GM18868 (cell line): ENCODE results near the gene STAM.

ENCODE experiments used
- ATAC-seq: cut with Tn5 transposase; IDR thresholded peaks from one replicate; pipeline ENCODE4 v1.9.1; 2021; ENCODE audit warnings: mild to moderate bottlenecking, moderate library complexity; ENCODE audit not compliant: unreplicated experiment

Gene STAM

DNA sequence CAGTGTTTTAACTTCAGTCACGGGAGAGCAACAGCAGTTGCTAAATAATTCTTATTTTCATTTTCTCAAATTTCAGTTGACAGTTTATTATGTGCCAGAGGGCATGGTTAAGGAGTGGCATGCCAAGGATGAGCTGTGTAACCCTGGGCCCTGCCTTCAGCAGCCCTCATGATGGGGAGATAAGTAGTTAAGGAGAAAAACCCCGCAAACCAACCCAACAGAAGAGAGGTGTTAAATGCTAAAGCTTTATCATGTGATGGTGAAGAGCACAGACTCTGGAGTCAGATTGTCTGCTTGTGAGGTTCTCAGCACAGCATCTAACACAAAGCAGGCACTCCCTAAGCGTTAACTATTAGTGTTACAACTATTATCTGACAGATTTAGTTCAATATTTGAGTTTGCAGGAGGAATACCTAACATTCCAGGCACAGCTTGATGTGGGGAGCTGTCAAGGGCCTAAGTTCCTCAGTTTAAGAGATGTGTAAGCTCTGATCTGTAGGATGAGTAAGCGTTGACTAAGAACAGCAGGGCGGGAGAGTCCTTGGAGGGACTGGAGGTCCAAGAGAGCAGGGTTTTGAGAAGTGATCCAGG, 29.6 kb downstream of the STAM start:
- ATAC-seq = no peak

DNA sequence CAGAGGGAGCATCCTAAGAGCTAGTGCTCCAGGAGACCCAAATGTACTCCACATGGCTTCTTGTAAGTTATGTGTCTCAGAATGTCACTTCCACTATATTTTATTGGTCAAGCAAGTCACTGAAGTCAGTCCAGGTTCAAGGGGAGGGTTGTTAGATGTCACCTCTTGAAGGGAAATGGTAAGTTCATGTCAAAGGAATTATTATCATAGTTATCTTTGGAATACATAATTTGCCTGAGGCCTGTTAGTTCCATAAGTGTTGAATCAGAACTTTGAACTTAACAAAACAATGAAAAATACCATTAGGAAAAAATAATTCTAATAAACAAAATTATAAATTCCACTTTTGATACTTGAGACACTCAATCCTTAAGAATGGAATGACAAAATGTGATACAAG, 30.6 kb downstream of the STAM start:
- no peak for ATAC-seq

DNA sequence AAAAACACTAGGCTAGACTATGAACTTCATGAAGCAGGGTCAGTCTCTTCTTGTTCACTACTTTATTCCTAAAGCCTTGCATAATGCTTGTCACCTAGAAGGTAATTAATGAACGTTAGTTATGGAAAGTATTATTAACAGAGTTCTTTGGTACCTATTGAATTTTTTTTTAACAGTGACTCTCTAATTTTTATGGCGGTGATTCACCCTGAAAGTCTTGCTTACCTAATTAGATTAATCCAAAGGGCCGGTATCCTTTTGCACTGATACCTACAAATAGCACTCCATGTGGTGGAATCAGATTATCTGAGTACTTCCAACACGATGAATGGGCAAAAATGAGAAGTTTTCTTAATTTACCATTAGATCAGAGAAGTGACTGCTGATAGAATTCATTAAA, 31.7 kb downstream of the STAM start:
- ATAC-seq = no peak

DNA sequence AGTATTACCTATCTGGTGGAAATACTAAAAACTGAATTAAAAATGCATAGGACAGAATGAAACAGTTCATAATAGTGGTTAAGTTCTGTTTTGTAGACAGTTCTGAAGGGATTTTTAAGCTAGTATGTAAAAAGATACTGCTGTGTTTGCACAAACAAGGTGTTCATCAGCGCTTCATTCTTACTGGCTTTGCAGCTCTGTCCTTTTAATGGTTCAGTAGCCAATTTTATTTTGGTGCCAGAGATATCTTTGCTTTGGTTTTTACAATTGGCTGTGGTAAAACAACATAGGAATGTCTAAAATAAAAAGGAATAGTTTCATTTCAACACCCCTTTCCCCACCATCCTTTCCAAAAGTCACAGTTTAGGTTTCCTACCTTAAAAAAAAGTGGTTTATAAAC, 33.0 kb downstream of the STAM start:
- ATAC-seq = no peak

DNA sequence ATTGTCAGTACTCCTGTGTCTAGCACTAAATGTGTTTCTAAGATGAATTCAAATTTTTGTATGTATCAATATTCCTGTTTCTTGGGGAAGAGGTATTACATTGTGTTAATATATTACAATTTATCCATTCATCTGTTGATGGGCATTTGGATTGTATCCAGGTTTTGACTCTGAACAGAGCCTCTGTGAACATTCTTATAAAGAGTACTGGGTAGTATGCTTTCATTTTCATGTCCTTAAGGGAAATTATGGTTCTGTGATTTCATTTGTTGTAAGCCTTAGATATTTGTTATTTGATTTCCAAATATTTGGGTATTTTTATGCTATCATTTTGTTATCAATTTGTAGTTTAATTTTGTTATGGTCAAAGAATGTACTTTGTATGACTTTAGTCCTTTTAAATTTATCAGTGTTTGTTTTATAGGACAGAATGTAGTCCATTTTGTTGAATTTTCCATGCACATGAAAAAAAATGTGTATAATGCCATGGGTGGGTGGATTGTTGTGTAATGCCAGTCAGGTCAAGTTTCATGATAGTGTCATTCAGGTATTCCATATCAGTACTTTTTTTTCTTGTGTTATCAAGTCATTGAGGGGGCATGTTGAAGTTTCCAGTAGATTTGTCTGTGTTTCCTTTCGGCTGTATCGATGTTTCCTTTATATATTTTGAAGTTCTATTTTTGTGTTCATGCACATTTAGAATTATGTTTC, 38.4 kb downstream of the STAM start:
- ATAC-seq = no peak

DNA sequence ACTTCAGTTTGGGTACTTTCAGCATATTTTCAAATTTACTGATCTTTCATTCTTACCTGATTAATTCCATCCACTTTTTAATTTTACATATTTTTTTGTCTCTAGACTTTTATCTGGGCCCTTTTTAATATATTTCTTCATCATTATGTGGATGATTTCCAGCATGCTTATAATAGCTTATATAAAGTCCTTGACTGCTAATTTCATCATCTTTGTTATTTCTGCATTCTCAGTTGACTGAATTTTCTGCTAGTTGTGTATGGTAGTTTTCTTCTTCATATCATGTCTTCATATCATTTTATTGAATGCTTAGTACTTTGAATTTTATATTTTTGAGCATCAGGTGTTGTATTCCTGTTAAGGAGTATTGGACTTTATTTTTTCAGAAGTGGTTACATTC, 39.6 kb downstream of the STAM start:
- no peak for ATAC-seq

DNA sequence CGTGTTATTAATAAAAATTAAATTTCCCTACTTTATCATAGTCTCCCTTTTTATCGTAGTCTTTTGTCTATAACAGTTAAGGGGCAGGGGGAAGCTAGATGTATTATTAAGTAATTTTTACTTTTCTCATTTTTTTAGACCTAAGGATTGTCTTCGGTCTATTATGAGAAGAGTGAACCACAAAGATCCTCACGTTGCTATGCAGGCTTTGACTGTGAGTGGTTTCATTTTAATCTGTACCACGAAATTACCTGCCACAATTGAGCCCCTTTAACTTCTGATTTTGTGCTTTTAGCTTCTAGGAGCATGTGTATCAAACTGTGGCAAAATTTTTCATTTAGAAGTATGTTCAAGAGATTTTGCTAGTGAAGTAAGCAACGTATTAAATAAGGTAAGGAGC, 40.6 kb downstream of the STAM start:
- peak; percentile 74 for ATAC-seq

DNA sequence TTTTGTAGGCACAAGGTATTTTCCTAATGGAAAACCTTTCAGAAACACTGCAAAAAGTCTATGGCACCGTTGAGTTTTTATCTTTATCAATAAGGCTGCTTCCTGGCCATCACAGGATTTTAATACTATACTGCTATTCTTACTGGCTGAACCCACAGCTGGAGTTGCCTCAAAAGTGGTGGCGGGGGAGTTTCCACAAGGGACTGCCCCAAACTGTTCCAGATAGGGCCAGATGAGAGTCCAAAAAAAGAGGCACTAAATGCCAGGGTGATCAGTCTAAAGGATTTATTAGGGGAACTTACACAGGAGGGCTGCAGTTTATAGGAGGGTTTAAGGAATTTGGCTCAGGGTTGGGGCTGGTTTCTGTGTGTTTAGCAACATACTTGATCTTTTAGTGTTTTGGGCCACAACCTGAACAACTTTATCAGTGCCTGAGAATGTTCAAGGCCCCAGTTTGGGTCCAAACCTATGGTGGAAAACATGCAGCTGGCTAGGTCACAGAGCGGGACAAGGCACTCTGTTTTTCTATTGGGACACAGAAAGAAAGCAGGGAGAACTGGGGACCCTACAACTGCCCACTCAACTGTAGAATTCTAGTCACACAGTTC, 41.4 kb downstream of the STAM start:
- peak; percentile 78 for ATAC-seq

DNA sequence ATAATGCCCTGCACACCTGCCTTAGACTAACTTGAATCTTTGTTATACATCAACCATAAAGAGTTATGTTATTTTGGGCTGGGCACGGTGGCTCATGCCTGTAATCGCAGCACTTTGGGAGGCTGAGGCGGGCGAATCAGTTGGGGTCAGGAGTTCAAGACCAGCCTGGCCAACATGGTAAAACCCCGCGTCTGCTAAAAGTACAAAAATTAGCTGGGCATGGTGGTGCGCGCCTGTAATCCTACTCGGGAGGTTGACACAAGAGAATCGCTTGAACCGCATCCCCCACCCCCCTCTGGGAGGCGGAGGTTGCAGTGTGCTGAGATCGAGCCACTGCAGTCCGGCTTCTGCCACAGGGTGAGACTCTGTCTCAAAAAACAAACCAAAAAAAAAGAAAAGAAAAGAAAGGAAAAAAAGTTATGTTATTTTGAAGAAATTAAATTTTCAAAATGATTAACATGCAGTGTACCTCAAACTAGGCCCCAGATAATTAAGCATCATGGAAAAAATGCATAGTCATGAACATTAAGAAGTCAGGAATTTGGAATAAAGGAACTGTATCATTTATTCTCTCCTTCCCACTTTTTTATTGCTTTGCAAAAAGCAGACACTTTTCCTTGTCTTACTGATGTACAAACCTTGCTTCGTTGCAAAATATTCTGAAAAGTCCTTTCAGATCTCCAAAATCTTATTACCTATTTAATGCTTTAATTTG, 43.3 kb downstream of the STAM start:
- no peak for ATAC-seq

DNA sequence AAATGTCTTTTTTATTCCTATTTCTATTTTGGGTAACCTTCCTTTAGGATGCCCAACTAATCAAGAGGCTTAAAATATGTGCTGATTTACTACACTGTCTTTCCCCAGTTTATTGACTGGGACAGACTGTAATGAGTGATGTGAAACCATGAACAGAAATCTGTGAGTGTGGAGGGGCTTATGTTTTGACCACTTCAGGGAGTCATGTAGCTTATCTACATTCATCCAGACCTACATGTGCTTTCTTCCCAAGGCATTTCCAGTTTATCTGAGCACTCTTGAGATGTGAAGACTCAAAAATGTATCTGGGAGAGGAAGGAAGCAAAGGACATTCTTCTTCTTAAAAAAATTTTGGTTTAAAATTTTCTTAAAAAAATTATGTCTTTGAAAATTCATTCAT, 45.2 kb downstream of the STAM start:
- no peak for ATAC-seq

DNA sequence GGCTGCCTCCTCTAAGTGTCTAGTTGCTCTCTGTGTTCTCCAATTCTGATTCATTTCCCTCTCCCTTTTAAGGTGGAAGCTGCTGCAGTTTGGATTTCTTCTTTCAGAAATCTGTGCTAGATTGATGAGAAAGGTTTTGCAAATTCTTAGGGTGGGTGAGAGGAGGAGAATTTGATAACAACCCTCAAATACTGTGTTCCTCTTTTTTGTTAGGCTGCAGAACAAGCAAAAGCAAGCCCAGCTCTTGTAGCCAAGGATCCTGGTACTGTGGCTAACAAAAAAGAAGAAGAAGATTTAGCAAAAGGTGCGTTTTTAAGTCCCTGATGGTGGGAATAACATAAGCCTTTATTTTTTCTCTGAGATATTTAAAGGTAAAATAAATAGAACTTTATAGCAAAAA, 49.1 kb downstream of the STAM start:
- no peak for ATAC-seq

DNA sequence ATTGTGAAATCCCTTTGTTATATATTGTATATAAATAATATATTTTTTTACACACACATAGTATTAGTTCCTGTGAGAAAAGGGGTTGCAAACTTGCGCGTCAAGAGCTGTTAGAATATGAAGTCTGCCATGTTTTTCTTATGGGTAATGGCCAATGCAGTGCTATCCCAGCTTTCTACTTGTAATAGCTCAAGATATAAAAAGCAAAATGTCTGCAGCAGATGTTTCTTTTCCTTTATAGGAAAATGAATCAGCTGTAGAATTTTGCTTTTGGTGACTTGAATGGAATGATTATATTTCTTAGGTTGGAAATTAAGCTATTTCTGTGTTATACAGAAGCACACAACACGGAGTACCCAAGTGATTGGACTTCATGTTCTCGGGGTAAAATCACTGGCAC, 54.7 kb downstream of the STAM start:
- ATAC-seq = no peak

DNA sequence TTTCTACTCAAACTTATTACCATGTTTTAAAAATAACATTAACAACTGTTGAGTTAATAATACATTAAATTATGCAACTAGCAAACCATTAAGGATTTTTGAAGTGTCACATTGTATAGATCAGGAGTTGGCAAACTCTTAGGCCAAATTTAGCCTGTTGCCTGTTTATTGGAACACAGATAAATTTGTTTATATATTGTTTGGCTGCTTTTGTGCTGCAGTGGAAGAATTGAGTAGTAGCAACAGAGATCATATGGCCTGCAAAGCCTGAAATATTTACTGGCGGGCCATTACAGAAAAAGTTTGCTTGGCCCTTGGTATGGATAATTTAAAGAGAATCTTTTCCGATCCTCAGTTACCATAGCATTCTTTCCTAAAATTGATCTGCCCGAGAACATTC, 57.4 kb downstream of the STAM start:
- ATAC-seq = no peak

DNA sequence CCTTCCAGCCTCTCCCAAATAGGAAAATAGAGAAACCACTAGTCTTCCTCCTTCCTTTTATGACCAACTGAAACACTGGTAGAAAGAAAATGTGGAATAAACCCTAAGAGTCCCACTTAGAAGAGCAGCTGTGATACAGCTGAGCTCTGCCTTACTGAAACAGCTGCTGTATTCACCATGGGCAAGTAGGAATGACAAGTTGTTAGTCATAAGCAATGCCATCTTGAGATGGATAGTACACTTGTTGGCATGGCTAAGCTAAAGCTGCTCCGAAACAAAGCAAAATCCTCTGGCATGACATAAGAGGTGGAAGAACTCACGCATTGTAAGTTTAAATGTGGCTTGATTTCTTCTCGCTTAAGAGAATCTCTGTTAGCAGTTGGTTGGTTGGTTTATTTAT, 59.8 kb downstream of the STAM start:
- no peak for ATAC-seq

DNA sequence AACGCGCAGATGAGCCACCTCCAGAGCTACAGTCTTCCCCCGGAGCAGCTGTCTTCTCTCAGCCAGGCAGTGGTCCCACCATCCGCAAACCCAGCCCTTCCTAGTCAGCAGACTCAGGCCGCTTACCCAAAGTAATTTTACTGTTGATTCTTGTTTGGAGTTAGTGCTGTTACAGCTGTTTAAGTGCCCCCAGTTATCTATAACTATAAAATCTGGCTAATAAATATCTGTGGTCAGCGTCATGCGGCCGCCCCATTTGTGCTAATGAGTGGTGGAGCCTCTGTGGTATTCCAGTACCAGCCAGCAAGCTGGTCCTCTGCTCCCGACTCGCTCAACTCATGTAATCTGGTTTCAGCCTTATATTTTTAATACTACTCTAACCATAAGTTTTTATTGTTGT, 64.9 kb downstream of the STAM start:
- ATAC-seq = no peak

DNA sequence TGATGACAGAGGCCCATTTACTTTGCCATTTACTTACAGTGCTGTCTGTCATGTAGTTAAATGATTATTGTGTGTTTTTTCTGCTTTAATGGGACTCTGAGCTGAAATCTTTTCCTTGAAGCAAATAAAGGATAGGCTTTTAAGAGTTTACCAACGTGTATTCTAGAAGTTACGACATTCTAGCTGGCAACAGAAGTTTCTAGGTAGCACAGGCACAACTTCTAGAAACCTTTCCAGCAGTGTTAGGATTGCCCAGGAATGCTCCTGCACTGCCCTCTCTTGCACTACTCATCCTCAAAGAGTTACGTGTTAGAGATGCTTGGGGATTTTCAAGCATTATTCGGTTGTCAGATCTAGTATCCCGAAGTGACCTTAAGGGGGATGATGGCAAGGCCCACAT, 65.5 kb downstream of the STAM start:
- no peak for ATAC-seq

DNA sequence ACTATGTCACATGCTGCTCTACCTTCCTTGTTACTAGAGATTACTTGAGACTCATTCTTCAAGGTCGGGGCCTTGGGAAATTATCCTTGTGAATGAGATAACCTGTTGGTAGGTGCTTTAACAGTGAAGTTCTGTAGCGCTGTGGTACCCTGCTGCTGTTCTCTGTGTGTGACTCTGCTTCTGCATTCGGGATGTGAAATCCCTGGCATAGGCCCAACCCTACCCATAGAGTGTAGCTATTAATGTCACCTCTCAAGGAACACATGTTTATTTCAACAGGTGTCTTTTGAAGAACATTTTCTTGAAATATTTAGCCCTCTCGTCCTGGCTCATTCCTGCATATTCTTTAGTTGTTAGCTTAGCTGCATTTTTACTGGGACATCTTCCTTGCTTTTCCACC, 66.2 kb downstream of the STAM start:
- no peak for ATAC-seq

DNA sequence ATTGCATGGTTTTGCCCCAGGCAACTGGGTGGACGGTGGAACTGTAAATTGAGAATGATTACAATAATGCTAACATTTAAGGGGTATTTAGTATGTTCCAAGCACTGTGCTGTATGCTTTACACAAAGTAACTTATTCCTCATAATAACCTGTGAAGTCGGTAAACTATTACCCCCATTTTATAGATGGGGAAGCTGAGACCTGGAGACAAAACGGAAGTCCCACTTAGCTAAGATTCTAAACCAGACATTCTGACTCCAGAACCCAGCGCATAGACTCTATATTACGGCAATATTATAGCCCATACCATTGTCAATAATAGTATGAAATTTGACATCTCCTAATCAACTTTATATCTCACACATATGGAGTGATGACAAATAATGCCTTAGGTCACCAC, 68.1 kb downstream of the STAM start:
- no peak for ATAC-seq

DNA sequence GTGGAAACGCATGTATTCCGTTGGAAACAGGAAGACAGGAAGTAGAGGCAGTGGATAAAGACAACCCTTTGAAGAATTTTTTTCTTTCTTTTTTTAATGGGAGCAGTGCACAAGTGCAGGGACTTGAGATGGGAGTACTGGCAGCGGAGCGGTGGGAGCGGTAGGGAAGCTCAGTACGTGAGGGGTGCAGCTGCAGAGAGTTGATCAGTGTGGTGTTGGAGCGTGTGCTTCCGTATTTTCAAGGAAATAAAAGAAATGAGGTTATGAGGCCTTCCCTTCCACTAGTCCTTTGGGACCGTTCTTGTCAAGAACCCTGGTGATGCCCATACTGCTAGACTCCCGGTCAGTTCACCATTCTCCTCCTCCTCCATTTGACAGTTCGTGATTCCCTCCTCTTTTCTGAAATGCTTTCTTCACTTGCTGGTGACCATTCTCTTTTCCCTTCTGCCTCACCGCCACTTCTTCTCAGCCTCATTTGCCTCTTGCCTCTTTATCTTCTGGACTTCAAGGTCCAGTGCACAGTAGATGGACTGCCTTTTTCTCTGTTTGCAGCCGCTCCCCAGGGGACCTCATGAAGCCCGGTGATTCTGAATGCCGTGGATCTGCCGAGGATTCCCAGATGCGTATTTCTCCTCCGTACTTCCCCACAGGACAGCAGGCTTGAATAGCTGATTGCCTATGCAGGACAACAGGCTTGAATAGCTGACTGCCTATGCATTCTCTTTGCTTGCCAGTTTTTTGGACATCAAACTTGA, 68.9 kb downstream of the STAM start:
- no peak for ATAC-seq

DNA sequence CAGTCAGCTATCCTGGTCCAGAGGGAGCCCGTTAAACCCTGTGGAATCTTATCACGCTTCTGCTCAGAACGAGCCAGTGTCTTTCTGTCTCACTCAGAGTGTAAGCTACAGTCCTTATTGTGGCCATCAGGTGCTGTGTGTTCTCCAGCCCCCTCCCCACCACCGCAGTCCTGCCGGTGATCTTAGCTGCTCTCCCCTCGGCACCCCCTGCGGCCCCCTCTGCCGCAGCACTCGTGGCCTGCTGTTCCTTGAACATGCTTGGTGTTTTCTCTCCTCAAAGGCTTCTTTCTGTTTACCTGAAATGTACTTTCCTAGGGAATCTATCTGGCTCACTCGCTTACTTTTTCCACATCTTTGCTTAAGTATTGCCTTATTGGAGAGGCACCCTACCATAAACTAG, 69.8 kb downstream of the STAM start:
- ATAC-seq = no peak

DNA sequence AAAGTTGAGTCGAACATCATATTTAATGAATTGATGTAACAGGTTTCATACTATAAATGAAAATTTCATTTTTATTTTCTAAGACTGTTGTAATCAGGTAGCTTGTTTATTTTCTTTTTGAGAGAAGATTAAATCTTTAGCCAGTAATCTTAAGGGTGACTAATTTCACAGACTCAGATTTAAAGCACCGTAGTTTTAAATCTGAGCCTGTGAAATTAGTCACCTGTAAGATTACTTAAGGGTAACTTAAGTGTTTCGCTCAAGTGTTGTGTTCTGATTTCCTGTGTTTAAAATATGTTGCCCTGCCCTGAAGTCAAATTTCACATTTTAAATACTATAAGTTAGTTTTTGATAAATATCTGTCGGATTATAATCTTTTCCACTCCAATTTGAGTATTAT, 72.2 kb downstream of the STAM start:
- no peak for ATAC-seq
